Measurements from ENCODE around the gene SNX14. TPM values are rescaled to one million over a fixed set of nuclear protein-coding genes. Genes with fewer than 3 reads are reported as not detected.

Gene SNX14
- total RNA-seq, 1 donor from 2014 or later: 64.8 TPM

DNA sequence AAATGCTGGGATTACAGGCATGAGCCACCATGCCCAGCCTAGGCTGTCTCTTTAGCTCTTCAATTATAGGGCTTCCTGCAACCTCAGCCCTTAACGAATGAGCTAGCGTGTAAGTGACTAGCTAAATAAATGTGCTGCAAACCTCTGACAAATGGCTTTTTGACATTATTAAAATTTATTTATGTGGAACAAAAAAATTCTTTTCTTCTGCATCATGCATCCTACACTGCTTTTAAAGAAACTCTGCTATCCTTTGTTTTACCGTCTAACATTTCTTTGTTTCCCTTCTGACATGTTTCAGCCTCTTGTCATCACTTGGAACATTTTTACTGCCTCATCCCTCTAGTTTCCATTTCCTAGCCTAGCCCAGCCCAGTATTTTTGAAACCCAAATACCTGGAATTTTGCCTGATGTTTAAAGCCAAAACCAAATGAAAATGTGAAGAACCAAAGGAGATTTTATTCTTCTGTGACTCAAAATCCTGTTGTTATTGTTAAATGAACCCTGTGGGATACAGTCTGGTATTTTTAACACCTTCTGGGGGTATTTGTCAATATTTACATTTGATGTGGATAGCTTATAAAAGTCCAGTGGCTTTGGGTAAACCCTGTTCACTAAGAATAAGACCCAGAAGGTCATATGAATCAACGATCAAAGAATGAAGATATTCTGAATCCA is 134.3 kb downstream of the SNX14 start:
- intact Hi-C loops (cut with DNase I): no loop called here
- Histone ChIP-seq H3K27ac (peak overlapping the region; percentile 83), H3K36me3 (no peaks in the 10 kb centered on the region), H3K4me1 (peaks cover 74% of the 10 kb centered on the region), H3K27me3 (no peaks in the 10 kb centered on the region), H3K4me3 (no peak overlapping the region), H3K9me3 (no peaks in the 10 kb centered on the region)
- no peak for DNase-seq (ENCODE audit: extremely low spot score in 2 of 2)
- TF ChIP-seq POLR2AphosphoS5 (IDR thresholded peaks at IDR 0.05; ENCODE audit: insufficient read depth in 1 of 2, low read depth in 1 of 2) (peak in 1 of 2 donors; percentile 14), CTCF (IDR thresholded peaks at IDR 0.05) (no peak)

GRCh38 chr6:85458782-85459181 is 134.9 kb downstream of the SNX14 start:
- peaks cover 73% of the 10 kb centered on the region for H3K4me1 ChIP-seq
- no peak overlapping the region for H3K4me3 ChIP-seq
- intact Hi-C loops (cut with DNase I): no loop called here

GRCh38 chr6:85458184-85458583 is 135.5 kb downstream of the SNX14 start:
- Histone ChIP-seq H3K4me1 (peaks cover 74% of the 10 kb centered on the region), H3K27me3 (no peaks in the 10 kb centered on the region), H3K4me3 (no peak overlapping the region), H3K27ac (peak overlapping the region; percentile 61), H3K36me3 (no peaks in the 10 kb centered on the region), H3K9me3 (no peaks in the 10 kb centered on the region)
- DNase-seq (ENCODE audit: extremely low spot score in 2 of 2): no peak
- TF ChIP-seq POLR2A (IDR thresholded peaks at IDR 0.05) (no peak), POLR2AphosphoS5 (IDR thresholded peaks at IDR 0.05; ENCODE audit: insufficient read depth in 1 of 2, low read depth in 1 of 2) (no peak), CTCF (IDR thresholded peaks at IDR 0.05) (no peak)
- intact Hi-C loops (cut with DNase I): no loop called here

More at GRCh38 chr6:85458782-85459181, 134.9 kb downstream of the SNX14 start:
- no peak for TF ChIP-seq POLR2AphosphoS5 (IDR thresholded peaks at IDR 0.05; ENCODE audit: insufficient read depth in 1 of 2, low read depth in 1 of 2)
- no peak for TF ChIP-seq CTCF (IDR thresholded peaks at IDR 0.05)
- TF ChIP-seq POLR2A (IDR thresholded peaks at IDR 0.05): no peak
- Histone ChIP-seq H3K9me3 (no peaks in the 10 kb centered on the region), H3K27ac (peak overlapping the region; percentile 61), H3K27me3 (no peaks in the 10 kb centered on the region), H3K36me3 (no peaks in the 10 kb centered on the region)
- DNase-seq (ENCODE audit: extremely low spot score in 2 of 2): no peak

- Histone ChIP-seq H3K4me1 (peaks cover 69% of the 10 kb centered on the region), H3K9me3 (no peaks in the 10 kb centered on the region), H3K36me3 (no peaks in the 10 kb centered on the region), H3K4me3 (no peak overlapping the region), H3K27me3 (no peaks in the 10 kb centered on the region), H3K27ac (peak overlapping the region; percentile 15)
- intact Hi-C loops (cut with DNase I): no loop called here
- TF ChIP-seq POLR2AphosphoS5 (IDR thresholded peaks at IDR 0.05; ENCODE audit: insufficient read depth in 1 of 2, low read depth in 1 of 2) (no peak), POLR2A (IDR thresholded peaks at IDR 0.05) (no peak), CTCF (IDR thresholded peaks at IDR 0.05) (no peak)
- DNase-seq (ENCODE audit: extremely low spot score in 2 of 2): no peak
These were observed 136.9 kb downstream of the SNX14 start for GRCh38 chr6:85456782-85457181.

Other genes starting within 250 kb of the SNX14 start
- gene NT5E, start 143.8 kb downstream of the SNX14 start, total RNA-seq: 87.2 TPM
- 60.9 TPM for gene SYNCRIP, start 49.0 kb upstream of the SNX14 start, total RNA-seq